IMR-90 (cell line): Measurements from ENCODE around the gene LARP1B.

ENCODE experiments used
- POLR2A ChIP-seq: IDR thresholded peaks from 2 replicates; pipeline ENCODE4 v1.6.1; 2012; ENCODE audit warnings: mild to moderate bottlenecking, low read depth, low read length
- TF ChIP-seq, protein P1 (sequence below): fragments of 150-350 bp; IDR thresholded peaks from 2 replicates; pipeline ENCODE4 v1.6.1; 2016; ENCODE audit warnings: low read depth, mild to moderate bottlenecking, low read length, moderate library complexity, borderline replicate concordance
- TF ChIP-seq, protein P2 (sequence below): conservative IDR thresholded peaks from 2 replicates; pipeline ENCODE4 v1.5.1; 2012; ENCODE audit warnings: mild to moderate bottlenecking, low read depth, low read length, improper control_type of control experiment

DNA sequence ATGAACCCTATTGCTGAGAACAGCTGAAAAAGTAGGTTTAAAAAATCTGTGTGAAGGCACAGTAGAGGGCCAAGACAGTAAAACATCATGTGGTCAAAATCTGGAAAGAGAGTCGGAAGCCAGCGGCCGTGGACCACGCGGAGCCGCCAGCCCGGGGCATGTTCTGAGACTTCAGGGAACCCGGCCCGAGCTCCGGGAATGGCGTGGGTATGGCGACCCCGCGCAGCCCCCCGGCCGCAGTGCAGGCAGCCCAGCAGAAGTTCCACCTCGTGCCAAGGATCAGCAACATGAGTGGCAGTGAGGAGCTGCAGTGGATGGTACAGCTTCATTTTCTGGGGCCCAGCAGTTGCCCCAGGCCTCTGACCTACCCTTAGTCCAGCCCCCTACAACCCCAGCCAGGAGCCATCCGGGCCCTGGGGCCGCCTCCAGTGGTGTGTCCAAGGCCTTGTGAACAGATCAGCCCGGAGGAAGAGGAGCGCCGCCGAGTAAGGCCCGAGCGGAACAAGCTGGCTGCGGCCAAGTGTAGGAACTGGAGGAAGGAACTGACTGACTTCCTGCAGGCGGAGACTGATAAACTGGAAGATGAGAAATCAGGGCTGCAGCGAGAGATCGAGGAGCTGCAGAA lies 94.2 kb downstream of the LARP1B start:
- TF ChIP-seq POLR2A, result no peak
- TF ChIP-seq, protein P1, sequence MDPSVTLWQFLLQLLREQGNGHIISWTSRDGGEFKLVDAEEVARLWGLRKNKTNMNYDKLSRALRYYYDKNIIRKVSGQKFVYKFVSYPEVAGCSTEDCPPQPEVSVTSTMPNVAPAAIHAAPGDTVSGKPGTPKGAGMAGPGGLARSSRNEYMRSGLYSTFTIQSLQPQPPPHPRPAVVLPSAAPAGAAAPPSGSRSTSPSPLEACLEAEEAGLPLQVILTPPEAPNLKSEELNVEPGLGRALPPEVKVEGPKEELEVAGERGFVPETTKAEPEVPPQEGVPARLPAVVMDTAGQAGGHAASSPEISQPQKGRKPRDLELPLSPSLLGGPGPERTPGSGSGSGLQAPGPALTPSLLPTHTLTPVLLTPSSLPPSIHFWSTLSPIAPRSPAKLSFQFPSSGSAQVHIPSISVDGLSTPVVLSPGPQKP, result no peak
- TF ChIP-seq, protein P2, sequence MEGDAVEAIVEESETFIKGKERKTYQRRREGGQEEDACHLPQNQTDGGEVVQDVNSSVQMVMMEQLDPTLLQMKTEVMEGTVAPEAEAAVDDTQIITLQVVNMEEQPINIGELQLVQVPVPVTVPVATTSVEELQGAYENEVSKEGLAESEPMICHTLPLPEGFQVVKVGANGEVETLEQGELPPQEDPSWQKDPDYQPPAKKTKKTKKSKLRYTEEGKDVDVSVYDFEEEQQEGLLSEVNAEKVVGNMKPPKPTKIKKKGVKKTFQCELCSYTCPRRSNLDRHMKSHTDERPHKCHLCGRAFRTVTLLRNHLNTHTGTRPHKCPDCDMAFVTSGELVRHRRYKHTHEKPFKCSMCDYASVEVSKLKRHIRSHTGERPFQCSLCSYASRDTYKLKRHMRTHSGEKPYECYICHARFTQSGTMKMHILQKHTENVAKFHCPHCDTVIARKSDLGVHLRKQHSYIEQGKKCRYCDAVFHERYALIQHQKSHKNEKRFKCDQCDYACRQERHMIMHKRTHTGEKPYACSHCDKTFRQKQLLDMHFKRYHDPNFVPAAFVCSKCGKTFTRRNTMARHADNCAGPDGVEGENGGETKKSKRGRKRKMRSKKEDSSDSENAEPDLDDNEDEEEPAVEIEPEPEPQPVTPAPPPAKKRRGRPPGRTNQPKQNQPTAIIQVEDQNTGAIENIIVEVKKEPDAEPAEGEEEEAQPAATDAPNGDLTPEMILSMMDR, result no peak
